Spinal cord (tissue), 10 donors: ENCODE results near the gene DISC1. TPM values are rescaled to one million over a fixed set of nuclear protein-coding genes. Genes with fewer than 3 reads are reported as not detected.
A peak's percentile ranks its signal among the peaks of the same experiment; 100 is the strongest.

Source experiments
- DNase-seq, 6 donors: peaks; one replicate each; pipeline versions ENCODE4 v3.0.0 to v3.0.0-alpha.2; 2013 to 2015; ENCODE audit warnings: low spot score in 6 of 6, low read depth in 4 of 6
- H3K27ac ChIP-seq: one replicate; pipeline ENCODE4 v1.5.1; 2013; ENCODE audit warnings: low read depth, low read length, control low read depth
- H3K27me3 ChIP-seq: one replicate; pipeline ENCODE4 v1.6.1; 2013; ENCODE audit warnings: low read length; ENCODE audit not compliant: control insufficient read depth, insufficient read depth
- H3K36me3 ChIP-seq: one replicate; pipeline ENCODE4 v1.6.1; 2013; ENCODE audit warnings: low read length; ENCODE audit not compliant: control insufficient read depth, insufficient read depth
- H3K4me1 ChIP-seq: one replicate; pipeline ENCODE4 v1.6.1; 2013; ENCODE audit warnings: low read length; ENCODE audit not compliant: control insufficient read depth, insufficient read depth
- H3K4me3 ChIP-seq: one replicate; pipeline ENCODE4 v1.5.1; 2013; ENCODE audit warnings: low read depth, low read length, control low read depth
- H3K9me3 ChIP-seq: one replicate; pipeline ENCODE4 v1.6.1; 2013; ENCODE audit warnings: low read length; ENCODE audit not compliant: control insufficient read depth, insufficient read depth
- WGBS: methylation state at CpG from one replicate; pipeline ENCODE4 v1.1.5; 2013; ENCODE audit warnings: missing lambda C conversion rate; ENCODE audit not compliant: insufficient coverage; 5-methylcytosine and 5-hydroxymethylcytosine counted together
- polyA plus RNA-seq, 2 donors: library from polyadenylated mRNA; unstranded; fragments of 120-200 nt; gene quantifications; one replicate each; pipeline ENCODE4 v1.2.1, GENCODE V29; 2013; ENCODE audit not compliant: insufficient read length in 2 of 2
- total RNA-seq, 2 donors: library from RNA; depleted of rRNA in 1 of 2; stranded (reverse); fragments of 120-200 nt in 1 of 2; fragments of >200 nt in 1 of 2; gene quantifications; one replicate each; pipeline versions ENCODE4 v1.2.3 to v1.2.4, GENCODE V29; 2013 to 2014
- donor health status: healthy.

Gene DISC1
- total and polyA plus RNA-seq, 4 donors, result 8.3 to 22.1 (median 13.7) TPM

- no peak for DNase-seq
- WGBS, result 92% methylated on average over 3 of the region's 4 CpGs
Observed at GRCh38 chr1:231688989-231689388, 62.4 kb downstream of the DISC1 start.

GRCh38 chr1:231690059-231690458 is 63.5 kb downstream of the DISC1 start:
- WGBS, result 72% methylated on average over 8 of the region's 9 CpGs
- H3K36me3 ChIP-seq, result peaks cover 16% of the 10 kb centered on the region
- H3K4me1 ChIP-seq, result peaks cover 24% of the 10 kb centered on the region
- peak overlapping the region; percentile 53 for H3K27ac ChIP-seq
- H3K4me3 ChIP-seq, result no peak overlapping the region
- DNase-seq, result no peak
- no peaks in the 10 kb centered on the region for H3K27me3 ChIP-seq
- peaks cover 4% of the 10 kb centered on the region for H3K9me3 ChIP-seq

More at GRCh38 chr1:231688989-231689388, 62.4 kb downstream of the DISC1 start:
- Histone ChIP-seq H3K27ac (no peak overlapping the region), H3K4me3 (no peak overlapping the region), H3K36me3 (peaks cover 5% of the 10 kb centered on the region), H3K4me1 (peaks cover 18% of the 10 kb centered on the region), H3K27me3 (no peaks in the 10 kb centered on the region), H3K9me3 (peaks cover 4% of the 10 kb centered on the region)

- no peak for DNase-seq
- H3K4me3 ChIP-seq, result no peak overlapping the region
- 60% methylated on average over 7 of the region's 17 CpGs for WGBS
- peak overlapping the region; percentile 40 for H3K27ac ChIP-seq
- no peaks in the 10 kb centered on the region for H3K9me3 ChIP-seq
- H3K27me3 ChIP-seq, result no peaks in the 10 kb centered on the region
- H3K4me1 ChIP-seq, result peaks cover 34% of the 10 kb centered on the region
- peaks cover 16% of the 10 kb centered on the region for H3K36me3 ChIP-seq
Observed at GRCh38 chr1:231691618-231692259, 65.1 kb downstream of the DISC1 start.

- H3K4me3 ChIP-seq, result no peak overlapping the region
- WGBS, result 79% methylated on average over 17 of the region's 18 CpGs
- H3K36me3 ChIP-seq, result peaks cover 16% of the 10 kb centered on the region
- H3K27ac ChIP-seq, result no peak overlapping the region
- no peaks in the 10 kb centered on the region for H3K9me3 ChIP-seq
- no peak for DNase-seq
- peaks cover 34% of the 10 kb centered on the region for H3K4me1 ChIP-seq
- H3K27me3 ChIP-seq, result no peaks in the 10 kb centered on the region
Observed at GRCh38 chr1:231693361-231694074, 66.9 kb downstream of the DISC1 start.

- Histone ChIP-seq H3K4me3 (no peak overlapping the region), H3K9me3 (no peaks in the 10 kb centered on the region), H3K36me3 (peaks cover 16% of the 10 kb centered on the region), H3K27me3 (no peaks in the 10 kb centered on the region), H3K4me1 (peaks cover 34% of the 10 kb centered on the region), H3K27ac (no peak overlapping the region)
- WGBS, result 56% methylated on average over 11 of the region's 11 CpGs
- DNase-seq, result peak in 1 of 6 donors; percentile 36
Observed at GRCh38 chr1:231694075-231694431, 67.5 kb downstream of the DISC1 start.

GRCh38 chr1:231694465-231695077 is 68.0 kb downstream of the DISC1 start:
- H3K9me3 ChIP-seq, result no peaks in the 10 kb centered on the region
- H3K36me3 ChIP-seq, result peaks cover 16% of the 10 kb centered on the region
- no peaks in the 10 kb centered on the region for H3K27me3 ChIP-seq
- H3K4me3 ChIP-seq, result no peak overlapping the region
- no peak for DNase-seq
- no peak overlapping the region for H3K27ac ChIP-seq
- WGBS, result 79% methylated on average over 16 of the region's 18 CpGs
- H3K4me1 ChIP-seq, result peaks cover 34% of the 10 kb centered on the region

GRCh38 chr1:231695439-231696255 is 69.1 kb downstream of the DISC1 start:
- H3K27ac ChIP-seq, result no peak overlapping the region
- no peak overlapping the region for H3K4me3 ChIP-seq
- no peak for DNase-seq
- 93% methylated on average over 4 of the region's 8 CpGs for WGBS
- peaks cover 16% of the 10 kb centered on the region for H3K36me3 ChIP-seq
- H3K27me3 ChIP-seq, result no peaks in the 10 kb centered on the region
- H3K9me3 ChIP-seq, result no peaks in the 10 kb centered on the region
- H3K4me1 ChIP-seq, result peaks cover 33% of the 10 kb centered on the region

GRCh38 chr1:231699784-231700183 is 73.2 kb downstream of the DISC1 start:
- Histone ChIP-seq H3K4me1 (peaks cover 13% of the 10 kb centered on the region), H3K9me3 (no peaks in the 10 kb centered on the region), H3K4me3 (no peak overlapping the region), H3K27me3 (no peaks in the 10 kb centered on the region), H3K36me3 (peaks cover 6% of the 10 kb centered on the region), H3K27ac (peak overlapping the region; percentile 29)
- 50% methylated on average over 1 of the region's 2 CpGs for WGBS
- no peak for DNase-seq

GRCh38 chr1:231701306-231701705 is 74.7 kb downstream of the DISC1 start:
- no peak for DNase-seq
- no peak overlapping the region for H3K27ac ChIP-seq
- no peak overlapping the region for H3K4me3 ChIP-seq

More at GRCh38 chr1:231701306-231701705, 74.7 kb downstream of the DISC1 start:
- Histone ChIP-seq H3K9me3 (no peaks in the 10 kb centered on the region), H3K27me3 (no peaks in the 10 kb centered on the region), H3K36me3 (peaks cover 2% of the 10 kb centered on the region), H3K4me1 (no peaks in the 10 kb centered on the region)
